ENCODE results near the gene LTB. TPM values are rescaled to one million over a fixed set of nuclear protein-coding genes. Genes with fewer than 3 reads are reported as not detected.

LTB gene
- polyA plus RNA-seq, 1 of the 3 experiments (the other 2 are of a cell fraction), result 0.10 TPM

- H3K36me3 ChIP-seq (replicated peaks in 1 of 2; ENCODE audit: control insufficient read depth in 1 of 2, insufficient read depth in 2 of 2, low read length in 1 of 2), result peaks cover 16 to 26% of the 10 kb centered on the region in 2 experiments
- WGBS (ENCODE audit: low lambda C conversion rate), result 75% methylated on average over 7 of the region's 7 CpGs
- H3K27me3 ChIP-seq (ENCODE audit: insufficient read depth), result no peaks in the 10 kb centered on the region
- peak overlapping the region; percentile 14 to 77; a peak in 3 of 4 replicates for H3K27ac ChIP-seq (ENCODE audit: low read depth in 2 of 2, low read length in 1 of 2)
- peaks cover 33% of the 10 kb centered on the region for H3F3A ChIP-seq (replicated peaks; ENCODE audit: insufficient read depth)
- DNase-seq, result no peak
- peaks cover 7% of the 10 kb centered on the region; the same call in 1 of the 2 replicates for H3K79me2 ChIP-seq (ENCODE audit: insufficient read depth)
- no peaks in the 10 kb centered on the region for H3K9me2 ChIP-seq
- H3K4me1 ChIP-seq (ENCODE audit: control insufficient read depth in 1 of 2, insufficient read depth in 2 of 2, low read depth in 1 of 2, low read length in 1 of 2), result peaks cover 0 to 20% of the 10 kb centered on the region in 2 experiments; a peak in 3 of 4 replicates
- no peaks in the 10 kb centered on the region for H4K20me1 ChIP-seq (ENCODE audit: insufficient read depth)
- CTCF ChIA-PET, result interaction anchor here (0.9 to 5.7 kb wide), 3 partner anchors 11 to 21 kb away, joined by 3 to 29 read pairs (median 3); partner anchors contain the start of genes ATP6V1G2 and LTB
- no peaks in the 10 kb centered on the region for H3K9me3 ChIP-seq
- POLR2A ChIA-PET, result interaction anchor here (0.6 to 0.9 kb wide), 2 partner anchors 9 to 1188 kb away, joined by 3 read pairs; no protein-coding TSS in a partner anchor
- H3K9ac ChIP-seq, result peak overlapping the region; percentile 43; the same call in 1 of the 2 replicates
- H3K4me3 ChIP-seq (ENCODE audit: low read depth in 2 of 2, low read length in 1 of 2), result no peak overlapping the region
- TF ChIP-seq JUND (IDR thresholded peaks at IDR 0.05) (peak; percentile 88), REST (IDR thresholded peaks at IDR 0.05; ENCODE audit: low read depth, low read length) (0 out of 2 replicates have a peak, but pooled peaks have one; percentile 55), TCF12 (IDR thresholded peaks at IDR 0.05) (peak; percentile 59), MAX (IDR thresholded peaks at IDR 0.05; ENCODE audit: low read depth) (0 out of 2 replicates have a peak, but pooled peaks have one; percentile 52), GATA2 (CRISPR knock-in tag; IDR thresholded peaks at IDR 0.05) (no peak), EP300 (IDR thresholded peaks at IDR 0.05; ENCODE audit: borderline replicate concordance in 1 of 2, low read depth in 1 of 2, low read length in 1 of 2) (peak in 1 of 2 experiments; percentile 20; a peak in 1 of 4 replicates), ELF1 (IDR thresholded peaks at IDR 0.05) (no peak), RXRA (IDR thresholded peaks at IDR 0.05; ENCODE audit: borderline replicate concordance, low read depth) (peak; percentile 42; the same call in 1 of the 2 replicates), EZH2phosphoT487 (IDR thresholded peaks at IDR 0.05; ENCODE audit: borderline replicate concordance, low read depth) (no peak), FOXM1 (IDR thresholded peaks at IDR 0.05; ENCODE audit: low read depth) (no peak), FOSL2 (IDR thresholded peaks at IDR 0.05; ENCODE audit: borderline replicate concordance, low read depth) (peak; percentile 83; the same call in 1 of the 2 replicates), IRF3 (IDR thresholded peaks at IDR 0.05; ENCODE audit: low read depth, low read length) (no peak), GABPA (IDR thresholded peaks at IDR 0.05; ENCODE audit: low read depth) (peak; percentile 29; the same call in 1 of the 2 replicates), CHD2 (IDR thresholded peaks at IDR 0.05; ENCODE audit: low read length, partially characterized antibody) (no peak), RAD21 (IDR thresholded peaks at IDR 0.05; ENCODE audit: low read length) (no peak), TEAD4 (IDR thresholded peaks at IDR 0.05; ENCODE audit: borderline replicate concordance, insufficient read depth) (peak; percentile 77), SMC3 (IDR thresholded peaks at IDR 0.05; ENCODE audit: low read depth, low read length) (no peak)
- H3K4me2 ChIP-seq, result peak overlapping the region; percentile 66
- H2AFZ ChIP-seq (ENCODE audit: low read depth), result no peak overlapping the region
Measured at GRCh38 chr6:31559958-31560696, 22.1 kb downstream of the LTB start.
